ENCODE results near the gene TMBIM1. TPM values are rescaled to one million over a fixed set of nuclear protein-coding genes. Genes with fewer than 3 reads are reported as not detected.

Gene TMBIM1
- total RNA-seq, 1 experiment from 2014 or later, result 114 TPM

DNA sequence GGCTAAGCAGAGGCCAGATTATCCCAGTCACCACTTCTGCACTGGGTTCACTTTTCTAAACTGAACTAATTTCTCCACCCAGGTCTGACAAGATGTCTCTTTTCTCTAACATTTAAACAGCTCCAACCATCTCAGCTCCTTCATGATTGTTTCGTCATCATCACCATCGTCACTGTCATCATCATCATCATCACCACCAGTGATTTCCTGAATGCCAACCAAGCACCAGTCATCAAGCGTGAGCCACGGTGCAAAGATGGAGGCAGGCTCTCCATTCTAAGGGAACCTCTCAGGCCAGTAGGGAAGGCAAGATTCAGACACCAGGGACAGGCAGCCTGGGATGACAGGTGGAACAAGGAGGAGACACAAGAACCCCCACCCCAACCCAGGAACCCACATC is 25.5 kb upstream of the TMBIM1 start:
- intact Hi-C loops (cut with micrococcal nuclease; ENCODE audit: unreplicated experiment) (no loop called here), in situ Hi-C loops (cut with HindIII; ENCODE audit: low pct_unique_long_range_greater_than_20kb, low sequenced_read_pairs) (no loop called here)
- TF ChIP-seq SIN3A (IDR thresholded peaks at IDR 0.05; ENCODE audit: borderline replicate concordance, insufficient read depth, low read depth, low read length) (no peak), TCF7L2 (IDR thresholded peaks at IDR 0.05; ENCODE audit: low read depth, low read length) (no peak), CTCF (IDR thresholded peaks at IDR 0.05) (no peak), POLR2AphosphoS5 (IDR thresholded peaks at IDR 0.05; ENCODE audit: low read depth, low read length) (no peak)
- TF ChIP-seq, protein P1, sequence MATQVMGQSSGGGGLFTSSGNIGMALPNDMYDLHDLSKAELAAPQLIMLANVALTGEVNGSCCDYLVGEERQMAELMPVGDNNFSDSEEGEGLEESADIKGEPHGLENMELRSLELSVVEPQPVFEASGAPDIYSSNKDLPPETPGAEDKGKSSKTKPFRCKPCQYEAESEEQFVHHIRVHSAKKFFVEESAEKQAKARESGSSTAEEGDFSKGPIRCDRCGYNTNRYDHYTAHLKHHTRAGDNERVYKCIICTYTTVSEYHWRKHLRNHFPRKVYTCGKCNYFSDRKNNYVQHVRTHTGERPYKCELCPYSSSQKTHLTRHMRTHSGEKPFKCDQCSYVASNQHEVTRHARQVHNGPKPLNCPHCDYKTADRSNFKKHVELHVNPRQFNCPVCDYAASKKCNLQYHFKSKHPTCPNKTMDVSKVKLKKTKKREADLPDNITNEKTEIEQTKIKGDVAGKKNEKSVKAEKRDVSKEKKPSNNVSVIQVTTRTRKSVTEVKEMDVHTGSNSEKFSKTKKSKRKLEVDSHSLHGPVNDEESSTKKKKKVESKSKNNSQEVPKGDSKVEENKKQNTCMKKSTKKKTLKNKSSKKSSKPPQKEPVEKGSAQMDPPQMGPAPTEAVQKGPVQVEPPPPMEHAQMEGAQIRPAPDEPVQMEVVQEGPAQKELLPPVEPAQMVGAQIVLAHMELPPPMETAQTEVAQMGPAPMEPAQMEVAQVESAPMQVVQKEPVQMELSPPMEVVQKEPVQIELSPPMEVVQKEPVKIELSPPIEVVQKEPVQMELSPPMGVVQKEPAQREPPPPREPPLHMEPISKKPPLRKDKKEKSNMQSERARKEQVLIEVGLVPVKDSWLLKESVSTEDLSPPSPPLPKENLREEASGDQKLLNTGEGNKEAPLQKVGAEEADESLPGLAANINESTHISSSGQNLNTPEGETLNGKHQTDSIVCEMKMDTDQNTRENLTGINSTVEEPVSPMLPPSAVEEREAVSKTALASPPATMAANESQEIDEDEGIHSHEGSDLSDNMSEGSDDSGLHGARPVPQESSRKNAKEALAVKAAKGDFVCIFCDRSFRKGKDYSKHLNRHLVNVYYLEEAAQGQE (IDR thresholded peaks at IDR 0.05; ENCODE audit: insufficient read depth in 1 of 2, low read depth in 2 of 2, low read length in 1 of 2), result no peak
- H3K9me3 ChIP-seq (ENCODE audit: control insufficient read depth, insufficient read depth, low read depth, low read length), result no peaks in the 10 kb centered on the region
- DNase-seq (ENCODE audit: low read depth, low spot score) (no peak), ATAC-seq (no peak)
- H3K36me3 ChIP-seq (ENCODE audit: control insufficient read depth, insufficient read depth, low read length), result no peaks in the 10 kb centered on the region
- POLR2A ChIA-PET, result no interaction called here
- no TSS peak for BruUV-seq (replicated peaks)
- no peak overlapping the region for H3K27ac ChIP-seq (ENCODE audit: low read length)
- H3K4me3 ChIP-seq (ENCODE audit: low read depth in 2 of 2, low read length in 2 of 2), result no peak overlapping the region
- H3K27me3 ChIP-seq (ENCODE audit: control insufficient read depth, insufficient read depth, low read length), result no peaks in the 10 kb centered on the region
- CTCF ChIA-PET, result no interaction called here
- H3K4me1 ChIP-seq (ENCODE audit: control insufficient read depth, insufficient read depth, low read length), result peaks cover 4% of the 10 kb centered on the region; the same call in 1 of the 2 replicates

- H3K27ac ChIP-seq (ENCODE audit: low read length), result no peak overlapping the region
- POLR2A ChIA-PET, result no interaction called here
- no peak for ATAC-seq
These were observed 25.0 kb upstream of the TMBIM1 start for GRCh38 chr2:218317303-218317630.

More at GRCh38 chr2:218317303-218317630, 25.0 kb upstream of the TMBIM1 start:
- no peaks in the 10 kb centered on the region for H3K9me3 ChIP-seq (ENCODE audit: control insufficient read depth, insufficient read depth, low read depth, low read length)
- BruUV-seq (replicated peaks), result no TSS peak
- intact Hi-C loops (cut with micrococcal nuclease; ENCODE audit: unreplicated experiment), result no loop called here
- in situ Hi-C loops (cut with HindIII; ENCODE audit: low pct_unique_long_range_greater_than_20kb, low sequenced_read_pairs), result no loop called here
- H3K4me3 ChIP-seq (ENCODE audit: low read depth in 2 of 2, low read length in 2 of 2), result no peak overlapping the region
- H3K4me1 ChIP-seq (ENCODE audit: control insufficient read depth, insufficient read depth, low read length), result peaks cover under 1% of the 10 kb centered on the region; the same call in 1 of the 2 replicates
- no peak for DNase-seq (ENCODE audit: low read depth, low spot score)
- TF ChIP-seq, protein P1 (IDR thresholded peaks at IDR 0.05; ENCODE audit: insufficient read depth in 1 of 2, low read depth in 2 of 2, low read length in 1 of 2), result no peak
- no peak for TF ChIP-seq SIN3A (IDR thresholded peaks at IDR 0.05; ENCODE audit: borderline replicate concordance, insufficient read depth, low read depth, low read length)
- CTCF ChIA-PET, result no interaction called here
- no peaks in the 10 kb centered on the region for H3K36me3 ChIP-seq (ENCODE audit: control insufficient read depth, insufficient read depth, low read length)
- no peaks in the 10 kb centered on the region for H3K27me3 ChIP-seq (ENCODE audit: control insufficient read depth, insufficient read depth, low read length)
